Activated naive CD4-positive, alpha-beta T cell treated with anti-CD3 and anti-CD28 coated beads, Interleukin-2, amount 10 ng/mL, durations not matched to agents 7 days and 5 days (primary cell): ENCODE data around the gene RPL14.

Source experiments
- CTCF ChIA-PET: fragments of 350-600 bp; sonication (Branson Sonifier 250); formaldehyde crosslinking; loops from one replicate; lab custom pipeline; 2021; ENCODE audit warnings: antibody characterized with exemption; lab: Charles Lee
- DNase-seq: peaks from one replicate; pipeline ENCODE4 v3.0.0-alpha.2; 2020
- H3K27ac Mint-ChIP-seq: one replicate; pipeline ENCODE4 v1.8.0; 2021; ENCODE audit warnings: mild to moderate bottlenecking, moderate library complexity, mixed read lengths
- H3K27me3 Mint-ChIP-seq: one replicate; pipeline ENCODE4 v1.8.0; 2021; ENCODE audit warnings: mild to moderate bottlenecking, mixed read lengths
- H3K36me3 Mint-ChIP-seq: one replicate; pipeline ENCODE4 v1.8.0; 2021; ENCODE audit warnings: mixed read lengths
- H3K4me1 Mint-ChIP-seq: one replicate; pipeline ENCODE4 v1.8.0; 2021; ENCODE audit warnings: mixed read lengths
- H3K4me3 Mint-ChIP-seq: one replicate; pipeline ENCODE4 v1.8.0; 2021; ENCODE audit warnings: mild to moderate bottlenecking, moderate library complexity, mixed read lengths
- H3K9me3 Mint-ChIP-seq: one replicate; pipeline ENCODE4 v1.8.0; 2021; ENCODE audit warnings: mixed read lengths

Gene RPL14

DNA sequence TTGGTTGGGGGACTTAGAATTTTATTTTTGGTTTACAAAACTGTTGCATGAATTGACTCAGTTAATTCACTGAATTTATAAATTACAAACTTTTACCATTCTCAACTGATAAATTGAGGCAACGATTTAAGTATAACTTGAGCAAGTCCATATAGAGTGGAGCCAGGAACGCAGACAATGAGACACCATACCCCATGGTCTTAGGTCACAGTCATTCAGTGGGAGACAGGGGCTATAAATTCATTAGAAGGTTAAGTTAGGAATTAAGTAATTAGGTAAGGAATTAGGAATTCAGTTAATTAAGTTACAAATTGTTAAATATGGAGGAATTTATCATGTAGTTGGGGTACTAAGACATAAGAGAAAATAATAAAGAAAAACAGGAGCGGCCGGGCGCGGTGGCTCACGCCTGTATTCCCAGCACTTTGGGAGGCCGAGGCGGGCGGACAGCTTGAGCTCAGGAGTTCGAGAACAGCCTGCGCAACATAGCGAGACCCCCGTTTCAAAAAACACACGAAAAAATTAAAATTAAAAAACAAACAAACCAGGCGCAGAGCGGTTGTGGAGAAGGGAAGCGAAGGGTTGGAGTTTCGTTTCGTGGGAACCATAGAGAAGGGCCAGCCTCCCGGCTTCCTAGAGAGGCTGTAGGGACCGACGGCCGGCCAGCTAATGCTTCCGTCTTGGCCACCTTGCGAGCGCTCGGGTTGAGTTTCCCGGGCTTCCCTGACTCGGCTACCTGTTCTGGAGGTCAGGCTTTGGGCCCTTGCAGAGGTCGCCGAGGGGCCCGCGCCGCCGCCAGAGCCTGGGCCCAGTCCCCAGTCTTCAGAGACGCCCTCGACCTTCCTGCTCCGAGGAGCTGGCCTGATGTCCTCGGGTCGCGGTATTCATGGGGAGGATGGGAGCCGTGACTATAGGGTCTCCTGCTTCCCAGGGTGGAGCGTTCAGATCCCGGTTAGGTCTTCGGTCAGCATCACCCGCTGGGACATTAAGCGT, 19.6 kb downstream of the RPL14 start, which contains the start of gene ZNF619:
ZNF619 (plus strand) TSS at position 645 of the 993 bp plus-strand sequence. CDS start 858 bp downstream, outside the sequence.
- H3K4me3 Mint-ChIP-seq = peak within 1 kb of the TSS; percentile 82
- CTCF ChIA-PET = no interaction called here
- peak; percentile 69 for DNase-seq
- H3K36me3 Mint-ChIP-seq = peaks cover 25% of the 10 kb centered on the region
- no peaks in the 10 kb centered on the region for H3K9me3 Mint-ChIP-seq
- peaks cover 23% of the 10 kb centered on the region for H3K4me1 Mint-ChIP-seq
- peak within 1 kb of the TSS; percentile 61 for H3K27ac Mint-ChIP-seq
- peaks cover 8% of the 10 kb centered on the region for H3K27me3 Mint-ChIP-seq

DNA sequence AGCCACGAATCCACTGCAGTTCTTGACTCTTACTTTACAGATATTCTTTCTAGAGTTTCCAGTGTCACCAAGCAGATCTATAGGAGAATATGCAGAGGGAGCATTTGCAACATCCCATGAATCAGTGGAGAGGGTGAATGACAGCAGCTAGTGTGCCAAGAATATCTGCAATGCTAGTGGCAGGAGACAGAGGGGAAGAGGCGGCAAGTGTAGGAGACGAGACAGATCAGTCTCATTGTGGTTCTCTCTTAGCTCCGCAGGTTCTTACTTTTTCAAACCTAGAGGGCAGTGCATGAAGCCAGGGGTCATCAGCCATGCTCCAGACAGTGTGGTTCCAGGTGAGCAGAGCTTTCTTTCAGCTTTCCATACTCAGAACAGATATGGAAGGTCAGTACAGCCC, 20.5 kb downstream of the RPL14 start:
- peaks cover 30% of the 10 kb centered on the region for H3K36me3 Mint-ChIP-seq
- peak overlapping the region; percentile 82 for H3K4me3 Mint-ChIP-seq
- CTCF ChIA-PET = interaction anchor here (1.0 to 1.1 kb wide), 2 partner anchors 24 to 28 kb away, joined by 3 to 4 read pairs; no protein-coding TSS in a partner anchor
- H3K4me1 Mint-ChIP-seq = peaks cover 32% of the 10 kb centered on the region
- H3K27me3 Mint-ChIP-seq = peaks cover 8% of the 10 kb centered on the region
- no peak for DNase-seq
- H3K27ac Mint-ChIP-seq = no peak overlapping the region
- no peaks in the 10 kb centered on the region for H3K9me3 Mint-ChIP-seq

- H3K4me3 Mint-ChIP-seq = no peak overlapping the region
- H3K4me1 Mint-ChIP-seq = peaks cover 18% of the 10 kb centered on the region
- no peaks in the 10 kb centered on the region for H3K27me3 Mint-ChIP-seq
- no peak overlapping the region for H3K27ac Mint-ChIP-seq
- H3K36me3 Mint-ChIP-seq = peaks cover 49% of the 10 kb centered on the region
- peaks cover 27% of the 10 kb centered on the region for H3K9me3 Mint-ChIP-seq
- CTCF ChIA-PET = no interaction called here
- no peak for DNase-seq
These were observed 30.0 kb downstream of the RPL14 start for GRCh38 chr3:40487172-40487571.

DNA sequence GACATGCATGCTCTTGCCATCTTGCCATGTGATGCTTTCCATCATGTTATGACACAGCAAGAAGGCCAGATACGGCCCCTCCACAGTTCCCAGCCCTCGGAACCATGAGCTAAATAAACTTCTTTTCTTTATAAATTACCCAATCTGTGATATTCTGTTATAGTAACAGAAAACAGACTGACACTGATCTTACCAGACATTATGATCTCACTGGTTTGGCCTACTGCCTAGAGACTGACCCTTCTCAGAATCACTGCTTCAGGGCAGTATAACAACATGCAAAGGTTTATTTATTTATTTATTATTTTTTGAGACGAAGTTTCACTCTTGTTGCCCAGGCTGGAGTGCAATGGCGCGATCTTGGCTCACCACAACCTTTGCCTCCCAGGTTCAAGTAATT, 33.8 kb downstream of the RPL14 start:
- Mint-ChIP-seq H3K4me3 (no peak overlapping the region), H3K36me3 (peaks cover 28% of the 10 kb centered on the region), H3K4me1 (no peaks in the 10 kb centered on the region), H3K27ac (no peak overlapping the region), H3K27me3 (peaks cover 3% of the 10 kb centered on the region), H3K9me3 (peaks cover 25% of the 10 kb centered on the region)
- no peak for DNase-seq
- CTCF ChIA-PET = no interaction called here

DNA sequence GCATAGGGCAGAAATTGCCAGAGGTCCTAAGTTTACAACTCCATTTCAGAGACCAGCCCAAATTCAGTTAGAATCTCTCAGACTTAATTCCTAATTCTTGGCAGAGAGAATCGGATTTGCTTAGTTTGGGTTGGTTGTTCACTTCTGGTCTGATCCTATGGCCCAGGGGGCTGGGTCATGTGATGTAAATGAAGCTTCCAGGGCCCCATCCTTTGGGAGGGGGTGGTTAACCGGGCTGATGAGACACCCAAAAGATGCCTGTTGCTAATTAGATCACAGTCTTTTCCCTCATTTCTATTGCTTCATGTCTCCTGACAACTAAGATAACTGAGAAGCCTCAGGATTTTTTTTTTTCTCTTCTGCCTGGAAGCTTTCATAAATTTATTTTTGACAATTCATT, 37.6 kb downstream of the RPL14 start:
- Mint-ChIP-seq H3K4me1 (no peaks in the 10 kb centered on the region), H3K27me3 (peaks cover 3% of the 10 kb centered on the region), H3K36me3 (peaks cover 4% of the 10 kb centered on the region), H3K27ac (no peak overlapping the region), H3K9me3 (peaks cover 4% of the 10 kb centered on the region), H3K4me3 (no peak overlapping the region)
- CTCF ChIA-PET = interaction anchor here (0.6 to 2.5 kb wide), 2 partner anchors 11 to 1715 kb away, joined by 3 to 7 read pairs; partner anchors contain the start of gene ZNF620
- DNase-seq = no peak

DNA sequence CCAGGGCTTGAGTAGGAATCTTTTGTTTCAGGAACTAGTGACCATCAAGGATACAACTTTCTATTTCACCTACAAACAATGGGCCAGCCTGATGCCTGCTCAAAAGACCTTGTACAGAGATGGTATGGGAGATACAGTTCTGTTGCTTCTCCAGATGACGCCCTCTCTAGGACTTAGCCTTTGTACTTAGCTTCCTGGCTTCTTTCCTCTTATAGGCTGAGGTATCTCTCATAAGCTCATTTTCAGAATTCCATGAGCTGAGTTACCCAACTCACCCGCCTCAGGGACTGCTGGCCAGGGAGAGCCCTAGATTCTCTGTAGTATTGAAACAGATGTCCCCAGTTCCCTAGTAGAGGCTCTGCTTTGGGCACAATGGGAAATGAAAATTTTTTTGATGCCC, 40.1 kb downstream of the RPL14 start:
- CTCF ChIA-PET = interaction anchor here (1.4 kb wide), 1 partner anchor 11 kb away, joined by 4 read pairs; no protein-coding TSS in a partner anchor
- Mint-ChIP-seq H3K4me3 (no peak overlapping the region), H3K36me3 (no peaks in the 10 kb centered on the region), H3K4me1 (no peaks in the 10 kb centered on the region), H3K27me3 (peaks cover 3% of the 10 kb centered on the region), H3K9me3 (no peaks in the 10 kb centered on the region), H3K27ac (no peak overlapping the region)
- DNase-seq = no peak

DNA sequence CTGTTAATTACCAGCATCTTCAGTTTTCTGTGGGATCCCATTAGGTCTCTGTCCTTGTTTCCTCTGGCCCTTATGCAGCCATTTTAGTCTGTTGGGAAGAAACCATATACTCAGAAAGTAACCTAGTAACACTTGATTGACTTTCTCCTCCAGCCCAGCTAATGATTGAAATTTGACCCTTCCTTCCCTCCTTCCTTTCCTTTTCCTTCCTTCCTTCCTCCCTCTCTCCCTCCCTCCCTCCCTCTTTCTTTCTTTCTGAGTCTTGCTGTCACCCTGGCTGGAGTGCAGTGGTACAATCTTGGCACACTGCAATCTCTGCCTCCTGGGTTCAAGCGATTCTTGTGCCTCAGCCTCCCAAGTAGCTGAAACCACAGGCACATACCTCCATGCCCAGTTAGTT, 42.8 kb downstream of the RPL14 start:
- H3K27me3 Mint-ChIP-seq = peaks cover 5% of the 10 kb centered on the region
- H3K9me3 Mint-ChIP-seq = no peaks in the 10 kb centered on the region
- no peaks in the 10 kb centered on the region for H3K36me3 Mint-ChIP-seq
- H3K4me3 Mint-ChIP-seq = no peak overlapping the region
- no peak overlapping the region for H3K27ac Mint-ChIP-seq
- CTCF ChIA-PET = no interaction called here
- peaks cover 3% of the 10 kb centered on the region for H3K4me1 Mint-ChIP-seq
- no peak for DNase-seq

- H3K27me3 Mint-ChIP-seq = peaks cover 13% of the 10 kb centered on the region
- no peaks in the 10 kb centered on the region for H3K36me3 Mint-ChIP-seq
- H3K27ac Mint-ChIP-seq = no peak overlapping the region
These were observed 44.9 kb downstream of the RPL14 start for GRCh38 chr3:40502034-40502433.

GRCh38 chr3:40504636-40505430, 47.7 kb downstream of the RPL14 start:
- peaks cover 25% of the 10 kb centered on the region for H3K4me1 Mint-ChIP-seq
- peak overlapping the region; percentile 95 for H3K4me3 Mint-ChIP-seq
- no peak for DNase-seq
- H3K36me3 Mint-ChIP-seq = peaks cover 12% of the 10 kb centered on the region
- no peaks in the 10 kb centered on the region for H3K9me3 Mint-ChIP-seq
- H3K27me3 Mint-ChIP-seq = peaks cover 13% of the 10 kb centered on the region
- CTCF ChIA-PET = interaction anchor here (0.8 to 2.7 kb wide), 4 partner anchors 10 to 26 kb away, joined by 3 to 7 read pairs (median 4); no protein-coding TSS in a partner anchor
- no peak overlapping the region for H3K27ac Mint-ChIP-seq

More at GRCh38 chr3:40502034-40502433, 44.9 kb downstream of the RPL14 start:
- DNase-seq = no peak
- Mint-ChIP-seq H3K9me3 (no peaks in the 10 kb centered on the region), H3K4me3 (no peak overlapping the region), H3K4me1 (peaks cover 23% of the 10 kb centered on the region)
- CTCF ChIA-PET = no interaction called here

DNA sequence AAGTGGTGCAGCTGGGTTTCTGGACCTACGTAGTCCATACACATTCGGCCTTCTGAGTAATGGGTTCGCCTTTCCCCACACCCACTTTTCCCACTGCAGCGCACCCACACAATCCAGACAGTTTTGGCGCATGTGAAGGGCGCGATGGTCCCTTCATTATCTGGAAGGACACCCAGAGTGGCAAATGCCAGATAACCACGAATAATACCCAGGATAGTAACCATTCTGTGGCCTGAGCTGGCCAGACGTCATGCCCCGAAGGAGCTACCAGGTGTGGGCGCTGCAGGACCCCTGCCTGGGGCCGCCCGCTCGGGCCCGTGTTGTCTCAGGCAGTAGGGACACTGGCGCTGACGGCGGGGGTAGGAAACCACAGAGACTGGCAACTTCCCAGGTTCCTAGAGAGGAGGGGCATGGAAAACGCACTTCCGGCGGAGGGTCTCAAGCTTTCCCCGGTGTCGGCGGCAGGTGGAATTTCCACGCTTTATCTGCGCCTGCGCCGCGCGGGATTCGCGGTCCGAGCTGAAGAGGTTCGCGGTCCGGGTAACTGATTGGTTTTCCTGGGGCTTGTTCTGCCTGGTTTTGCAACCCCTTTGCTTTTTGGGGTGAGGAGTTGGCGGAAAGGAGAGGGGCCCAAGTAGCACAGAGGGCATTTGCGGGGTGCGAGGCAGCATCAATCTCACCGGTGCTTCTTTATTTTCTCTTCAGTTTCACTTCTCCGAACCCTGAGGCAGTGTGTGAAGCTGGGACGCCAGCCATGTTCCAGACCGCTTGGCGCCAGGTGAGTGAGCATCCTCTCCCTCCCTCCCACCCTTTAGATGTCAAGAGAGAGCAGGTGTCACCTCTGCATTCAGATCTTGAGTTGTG, 48.7 kb downstream of the RPL14 start, which contains the start of gene ZNF620:
ZNF620 (plus strand) TSS at position 441 of the 864 bp plus-strand sequence; CDS start at position 755, 314 bp downstream.
- H3K36me3 Mint-ChIP-seq = peaks cover 17% of the 10 kb centered on the region
- H3K4me3 Mint-ChIP-seq = peak within 1 kb of the TSS; percentile 95
- CTCF ChIA-PET = interaction anchor here (0.8 to 2.7 kb wide), 7 partner anchors 11 to 75 kb away, joined by 3 to 7 read pairs (median 4); no protein-coding TSS in a partner anchor
- H3K4me1 Mint-ChIP-seq = peaks cover 25% of the 10 kb centered on the region
- DNase-seq = peak; percentile 59
- peak within 1 kb of the TSS; percentile 79 for H3K27ac Mint-ChIP-seq
- no peaks in the 10 kb centered on the region for H3K9me3 Mint-ChIP-seq
- peaks cover 13% of the 10 kb centered on the region for H3K27me3 Mint-ChIP-seq

- Mint-ChIP-seq H3K27me3 (peaks cover under 1% of the 10 kb centered on the region), H3K4me1 (peaks cover 10% of the 10 kb centered on the region), H3K27ac (no peak overlapping the region), H3K9me3 (no peaks in the 10 kb centered on the region), H3K36me3 (peaks cover 33% of the 10 kb centered on the region), H3K4me3 (no peak overlapping the region)
- DNase-seq = no peak
- CTCF ChIA-PET = no interaction called here
These were observed 54.0 kb downstream of the RPL14 start for GRCh38 chr3:40511031-40511718.

DNA sequence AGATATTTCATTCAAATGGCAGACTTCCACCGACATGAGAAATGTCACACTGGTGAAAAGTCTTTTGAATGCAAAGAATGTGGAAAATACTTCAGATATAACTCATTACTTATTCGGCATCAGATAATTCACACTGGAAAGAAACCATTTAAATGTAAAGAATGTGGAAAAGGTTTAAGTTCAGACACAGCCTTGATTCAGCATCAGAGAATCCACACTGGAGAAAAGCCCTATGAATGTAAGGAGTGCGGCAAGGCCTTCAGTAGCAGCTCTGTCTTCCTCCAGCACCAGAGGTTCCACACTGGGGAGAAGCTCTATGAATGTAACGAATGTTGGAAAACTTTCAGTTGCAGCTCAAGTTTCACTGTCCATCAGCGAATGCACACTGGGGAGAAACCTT, 59.1 kb downstream of the RPL14 start:
- Mint-ChIP-seq H3K27me3 (no peaks in the 10 kb centered on the region), H3K36me3 (peaks cover 19% of the 10 kb centered on the region), H3K9me3 (no peaks in the 10 kb centered on the region), H3K4me1 (no peaks in the 10 kb centered on the region), H3K27ac (no peak overlapping the region), H3K4me3 (no peak overlapping the region)
- CTCF ChIA-PET = no interaction called here
- DNase-seq = no peak
